GM21786 (cell line): Measurements from ENCODE around the gene HPS5.
"Not testable (repeated sequence)": the region's sequence is repeated elsewhere in the genome, so short reads cannot be mapped to it uniquely, and the experiment has no call there.

ENCODE experiments used
- ATAC-seq: cut with Tn5 transposase; IDR thresholded peaks from one replicate; pipeline ENCODE4 v1.9.1; 2021; ENCODE audit not compliant: unreplicated experiment

The HPS5 gene

GRCh38 chr11:18277565-18278271, 44.2 kb downstream of the HPS5 start:
- ATAC-seq: no peak

- ATAC-seq: no peak
These were observed 50.7 kb downstream of the HPS5 start for GRCh38 chr11:18271206-18271605.

- ATAC-seq: no peak
These were observed 51.8 kb downstream of the HPS5 start for GRCh38 chr11:18270102-18270501.

GRCh38 chr11:18269252-18269651, 52.7 kb downstream of the HPS5 start:
- ATAC-seq: not testable (repeated sequence)

- ATAC-seq: peak; percentile 60
These were observed 54.4 kb downstream of the HPS5 start for GRCh38 chr11:18267335-18268133.

- ATAC-seq: no peak
These were observed 56.0 kb downstream of the HPS5 start, which contains the start of gene SAA1 for GRCh38 chr11:18265949-18266348. TSS of gene SAA1 (plus strand) at chr11:18266264. CDS start at chr11:18266888, 624 bp downstream.

- ATAC-seq: no peak
These were observed 57.0 kb downstream of the HPS5 start for GRCh38 chr11:18264677-18265555.

GRCh38 chr11:18264035-18264434, 57.9 kb downstream of the HPS5 start:
- ATAC-seq: no peak

- ATAC-seq: not testable (repeated sequence)
These were observed 59.1 kb downstream of the HPS5 start for GRCh38 chr11:18262681-18263350.

- no peak for ATAC-seq
These were observed 60.2 kb downstream of the HPS5 start for GRCh38 chr11:18261721-18262120.

GRCh38 chr11:18259259-18259658, 62.7 kb downstream of the HPS5 start:
- ATAC-seq: no peak

GRCh38 chr11:18254781-18255361, 67.1 kb downstream of the HPS5 start:
- ATAC-seq: no peak

GRCh38 chr11:18253778-18254338, 68.1 kb downstream of the HPS5 start:
- no peak for ATAC-seq

- no peak for ATAC-seq
These were observed 68.7 kb downstream of the HPS5 start for GRCh38 chr11:18253233-18253632.

- ATAC-seq: no peak
These were observed 73.4 kb downstream of the HPS5 start, which contains the start of gene SAA2 for GRCh38 chr11:18248561-18248960. TSS of gene SAA2 (minus strand) at chr11:18248668. CDS start at chr11:18248011, 657 bp downstream.

- not testable (repeated sequence) for ATAC-seq
These were observed 74.8 kb downstream of the HPS5 start for GRCh38 chr11:18247191-18247581.

- peak; percentile 77 for ATAC-seq
These were observed 75.4 kb downstream of the HPS5 start for GRCh38 chr11:18246379-18247190.

GRCh38 chr11:18245396-18245795, 76.5 kb downstream of the HPS5 start:
- ATAC-seq: no peak

- no peak for ATAC-seq
These were observed 78.1 kb downstream of the HPS5 start for GRCh38 chr11:18243783-18244362.
